Esophagus (tissue), 2 donors: ENCODE results near the gene CYP26B1. TPM values are rescaled to one million over a fixed set of nuclear protein-coding genes. Genes with fewer than 3 reads are reported as not detected.

Source experiments
- H3K27ac ChIP-seq, 2 donors: one replicate each; pipeline ENCODE4 v1.5.1; 2013; ENCODE audit warnings: low read depth in 2 of 2, mild to moderate bottlenecking in 2 of 2, inconsistent platforms in 1 of 2, low read length in 1 of 2, moderate library complexity in 1 of 2
- H3K27me3 ChIP-seq, 2 donors: one replicate each; pipeline ENCODE4 v1.6.1; 2013; ENCODE audit warnings: low read length in 2 of 2, control low read depth in 1 of 2, mild to moderate bottlenecking in 1 of 2; ENCODE audit not compliant: insufficient read depth in 2 of 2, control insufficient read depth in 1 of 2
- H3K36me3 ChIP-seq, 2 donors: one replicate each; pipeline ENCODE4 v1.6.1; 2013; ENCODE audit warnings: low read length in 1 of 2; ENCODE audit not compliant: control insufficient read depth in 2 of 2, insufficient read depth in 2 of 2
- H3K4me1 ChIP-seq, 2 donors: one replicate each; pipeline ENCODE4 v1.6.1; 2013; ENCODE audit warnings: low read length in 1 of 2; ENCODE audit not compliant: control insufficient read depth in 2 of 2, insufficient read depth in 2 of 2
- H3K4me3 ChIP-seq, 2 donors: one replicate each; pipeline ENCODE4 v1.5.1; 2013; ENCODE audit warnings: low read length in 2 of 2, mild to moderate bottlenecking in 2 of 2, low read depth in 1 of 2, moderate library complexity in 1 of 2
- H3K9me3 ChIP-seq, 2 donors: one replicate each; pipeline ENCODE4 v1.6.1; 2013; ENCODE audit warnings: mild to moderate bottlenecking in 2 of 2, low read depth in 1 of 2, low read length in 1 of 2, moderate library complexity in 1 of 2; ENCODE audit not compliant: control insufficient read depth in 2 of 2, insufficient read depth in 1 of 2
- WGBS, 2 donors: extraction: QIAGEN DNeasy Blood & Tissue Kit; methylation state at CpG; one replicate each; pipeline ENCODE4 v1.1.7; 2013; 5-methylcytosine and 5-hydroxymethylcytosine counted together
- polyA plus RNA-seq, 2 donors: library from polyadenylated mRNA; stranded (reverse); fragments of 200-250 nt; gene quantifications; one replicate each; pipeline ENCODE4 v1.2.3, GENCODE V29; 2013
- donor health status: healthy with polysubstance abuse.
- donor health status: Bipolar disorder and iron deficiency.

CYP26B1 gene
- polyA plus RNA-seq, 2 donors: 1.7 to 2.2 TPM

GRCh38 chr2:72137498-72138010 is 10.1 kb downstream of the CYP26B1 start:
- H3K4me3 ChIP-seq: no peak overlapping the region
- H3K9me3 ChIP-seq: no peaks in the 10 kb centered on the region
- no peak overlapping the region for H3K27ac ChIP-seq
- peaks cover 0 to 2% of the 10 kb centered on the region in 2 donors for H3K4me1 ChIP-seq
- no peaks in the 10 kb centered on the region for H3K27me3 ChIP-seq
- H3K36me3 ChIP-seq: peaks cover 0 to 2% of the 10 kb centered on the region in 2 donors
- WGBS, 2 donors: 24 to 31% methylated on average over 10 of the region's 10 CpGs

GRCh38 chr2:72136933-72137497 is 10.6 kb downstream of the CYP26B1 start:
- H3K9me3 ChIP-seq: no peaks in the 10 kb centered on the region
- 58 to 63% methylated on average over 7 of the region's 7 CpGs for WGBS, 2 donors

GRCh38 chr2:72136331-72136730 is 11.3 kb downstream of the CYP26B1 start:
- H3K36me3 ChIP-seq: peaks cover 0 to 2% of the 10 kb centered on the region in 2 donors
- no peak overlapping the region for H3K27ac ChIP-seq
- no peaks in the 10 kb centered on the region for H3K9me3 ChIP-seq
- no peak overlapping the region for H3K4me3 ChIP-seq
- peaks cover 2 to 3% of the 10 kb centered on the region in 2 donors for H3K4me1 ChIP-seq
- 76 to 84% methylated on average over 10 of the region's 10 CpGs for WGBS, 2 donors
- no peaks in the 10 kb centered on the region for H3K27me3 ChIP-seq

More at GRCh38 chr2:72136933-72137497, 10.6 kb downstream of the CYP26B1 start:
- Histone ChIP-seq H3K4me1 (peaks cover under 1 to 2% of the 10 kb centered on the region in 2 donors), H3K27me3 (no peaks in the 10 kb centered on the region), H3K4me3 (no peak overlapping the region), H3K27ac (no peak overlapping the region), H3K36me3 (peaks cover 0 to 2% of the 10 kb centered on the region in 2 donors)

GRCh38 chr2:72135921-72136320 is 11.7 kb downstream of the CYP26B1 start:
- no peak overlapping the region for H3K27ac ChIP-seq
- WGBS, 2 donors: 80 to 83% methylated on average over 8 of the region's 8 CpGs
- H3K4me3 ChIP-seq: no peak overlapping the region
- peaks cover 0 to 2% of the 10 kb centered on the region in 2 donors for H3K36me3 ChIP-seq
- peaks cover 2 to 3% of the 10 kb centered on the region in 2 donors for H3K4me1 ChIP-seq
- no peaks in the 10 kb centered on the region for H3K9me3 ChIP-seq
- H3K27me3 ChIP-seq: no peaks in the 10 kb centered on the region

GRCh38 chr2:72134997-72135800 is 12.5 kb downstream of the CYP26B1 start:
- 89 to 91% methylated on average over 19 of the region's 19 CpGs for WGBS, 2 donors
- H3K4me3 ChIP-seq: no peak overlapping the region
- no peaks in the 10 kb centered on the region for H3K27me3 ChIP-seq
- no peaks in the 10 kb centered on the region for H3K9me3 ChIP-seq
- peaks cover 2 to 6% of the 10 kb centered on the region in 2 donors for H3K4me1 ChIP-seq
- no peak overlapping the region for H3K27ac ChIP-seq
- peaks cover 0 to 2% of the 10 kb centered on the region in 2 donors for H3K36me3 ChIP-seq

- no peaks in the 10 kb centered on the region for H3K27me3 ChIP-seq
- no peak overlapping the region for H3K4me3 ChIP-seq
- peaks cover 0 to 2% of the 10 kb centered on the region in 2 donors for H3K36me3 ChIP-seq
- peaks cover 2 to 6% of the 10 kb centered on the region in 2 donors for H3K4me1 ChIP-seq
- H3K27ac ChIP-seq: no peak overlapping the region
- WGBS, 2 donors: 74 to 88% methylated on average over 10 of the region's 10 CpGs
- no peaks in the 10 kb centered on the region for H3K9me3 ChIP-seq
These were observed 13.2 kb downstream of the CYP26B1 start for GRCh38 chr2:72134408-72134996.

- WGBS, 2 donors: 88 to 90% methylated on average over 11 of the region's 11 CpGs
- Histone ChIP-seq H3K4me3 (no peak overlapping the region), H3K27ac (no peak overlapping the region), H3K9me3 (no peaks in the 10 kb centered on the region), H3K4me1 (peaks cover 2 to 6% of the 10 kb centered on the region in 2 donors), H3K36me3 (peaks cover 0 to 2% of the 10 kb centered on the region in 2 donors), H3K27me3 (no peaks in the 10 kb centered on the region)
These were observed 13.8 kb downstream of the CYP26B1 start for GRCh38 chr2:72133721-72134407.

GRCh38 chr2:72132981-72133720 is 14.5 kb downstream of the CYP26B1 start:
- Histone ChIP-seq H3K4me1 (peaks cover 2 to 6% of the 10 kb centered on the region in 2 donors), H3K4me3 (no peak overlapping the region), H3K27me3 (no peaks in the 10 kb centered on the region), H3K9me3 (no peaks in the 10 kb centered on the region), H3K36me3 (peaks cover 0 to 2% of the 10 kb centered on the region in 2 donors), H3K27ac (no peak overlapping the region)
- WGBS, 2 donors: 94 to 95% methylated on average over 29 of the region's 29 CpGs
